GM18526 (cell line): ENCODE measurements around the gene H6PD.
A peak's percentile ranks its signal among the peaks of the same experiment; 100 is the strongest.

Source experiments
- POLR2A ChIP-seq: IDR thresholded peaks from 3 replicates; pipeline ENCODE4 v1.6.1; 2011; ENCODE audit not compliant: insufficient read length; ENCODE audit errors: extremely low read depth

H6PD gene

GRCh38 chr1:9286556-9286955 is 52.0 kb downstream of the H6PD start:
- TF ChIP-seq POLR2A = no peak

GRCh38 chr1:9289090-9289534 is 54.5 kb downstream of the H6PD start:
- no peak for TF ChIP-seq POLR2A

GRCh38 chr1:9289711-9290485 is 55.3 kb downstream of the H6PD start:
- no peak for TF ChIP-seq POLR2A

- TF ChIP-seq POLR2A = no peak
These were observed 57.4 kb downstream of the H6PD start for GRCh38 chr1:9291914-9292360.

- TF ChIP-seq POLR2A = peak; percentile 59
These were observed 58.0 kb downstream of the H6PD start, which contains the start of gene SPSB1 for GRCh38 chr1:9292361-9293240. Gene SPSB1 (plus strand): TSS chr1:9292894. CDS start chr1:9355892, 62,998 bp downstream.

GRCh38 chr1:9293241-9293532 is 58.6 kb downstream of the H6PD start:
- no peak for TF ChIP-seq POLR2A

- no peak for TF ChIP-seq POLR2A
These were observed 59.2 kb downstream of the H6PD start for GRCh38 chr1:9293533-9294404.

- TF ChIP-seq POLR2A = no peak
These were observed 59.8 kb downstream of the H6PD start for GRCh38 chr1:9294405-9294773.

- TF ChIP-seq POLR2A = no peak
These were observed 60.5 kb downstream of the H6PD start for GRCh38 chr1:9294910-9295636.

GRCh38 chr1:9295884-9296283 is 61.3 kb downstream of the H6PD start:
- TF ChIP-seq POLR2A = no peak

GRCh38 chr1:9296850-9297249 is 62.3 kb downstream of the H6PD start:
- no peak for TF ChIP-seq POLR2A

GRCh38 chr1:9297831-9298230 is 63.3 kb downstream of the H6PD start:
- TF ChIP-seq POLR2A = no peak

- no peak for TF ChIP-seq POLR2A
These were observed 63.7 kb downstream of the H6PD start for GRCh38 chr1:9298282-9298681.

GRCh38 chr1:9300573-9300972 is 66.0 kb downstream of the H6PD start:
- no peak for TF ChIP-seq POLR2A
